HepG2 (cell line): ENCODE results near the gene MBLAC1. TPM values are rescaled to one million over a fixed set of nuclear protein-coding genes. Genes with fewer than 3 reads are reported as not detected.

Source experiments
- ATF2 ChIP-seq: sonication (generic); formaldehyde crosslinking; IDR thresholded peaks from 2 replicates; pipeline ENCODE4 v1.4.0; 2020; ENCODE audit warnings: missing genetic modification reagents
- ATF7-NPFF ChIP-seq: sonication (generic); formaldehyde crosslinking; IDR thresholded peaks from 2 replicates; pipeline ENCODE4 v1.8.1; 2023; ENCODE audit warnings: mild to moderate bottlenecking, low read depth, missing genetic modification reagents, moderate library complexity
- BHLHE40 ChIP-seq: IDR thresholded peaks from 2 replicates; pipeline ENCODE4 v1.6.1; 2011; ENCODE audit warnings: low read length, improper control_type of control experiment
- GATA4 ChIP-seq: sonication (generic); IDR thresholded peaks from 2 replicates; pipeline ENCODE4 v1.6.1; 2016; ENCODE audit warnings: antibody characterized with exemption, low read depth, borderline replicate concordance
- GMEB1 ChIP-seq: sonication (generic); formaldehyde crosslinking; IDR thresholded peaks from 2 replicates; pipeline ENCODE4 v1.5.1; 2020; ENCODE audit warnings: missing genetic modification reagents, mild to moderate bottlenecking, borderline replicate concordance
- MED1 ChIP-seq: sonication (generic); formaldehyde crosslinking; IDR thresholded peaks from 2 replicates; pipeline ENCODE4 v1.4.0; 2020; ENCODE audit warnings: missing genetic modification reagents
- MXI1 ChIP-seq: IDR thresholded peaks from 3 replicates; pipeline ENCODE4 v1.6.1; 2012; ENCODE audit warnings: low read depth, low read length, inconsistent platforms, borderline replicate concordance
- NCOA1 ChIP-seq: sonication (generic); formaldehyde crosslinking; IDR thresholded peaks from 2 replicates; pipeline ENCODE4 v1.9.0; 2021; ENCODE audit warnings: missing genetic modification reagents
- NFAT5 ChIP-seq: sonication (generic); formaldehyde crosslinking; IDR thresholded peaks from 2 replicates; pipeline ENCODE4 v1.4.0; 2020; ENCODE audit warnings: missing genetic modification reagents
- PHF8 ChIP-seq: sonication (generic); formaldehyde crosslinking; IDR thresholded peaks from 2 replicates; pipeline ENCODE4 v1.5.0; 2020; ENCODE audit warnings: missing genetic modification reagents
- SALL2 ChIP-seq: sonication (generic); formaldehyde crosslinking; IDR thresholded peaks from 2 replicates; pipeline ENCODE4 v1.8.1; 2023; ENCODE audit warnings: mild to moderate bottlenecking, missing genetic modification reagents, inconsistent platforms
- SMAD1 ChIP-seq: sonication (generic); formaldehyde crosslinking; IDR thresholded peaks from 2 replicates; pipeline ENCODE4 v1.4.0; 2020; ENCODE audit warnings: missing genetic modification reagents, low read depth, mild to moderate bottlenecking, borderline replicate concordance
- TFDP2 ChIP-seq: sonication (generic); formaldehyde crosslinking; IDR thresholded peaks from 2 replicates; pipeline ENCODE4 v1.4.0; 2020; ENCODE audit warnings: missing genetic modification reagents
- ZBTB3 ChIP-seq: sonication (generic); formaldehyde crosslinking; IDR thresholded peaks from 2 replicates; pipeline ENCODE4 v1.4.0; 2020; ENCODE audit warnings: low read depth, mild to moderate bottlenecking, moderate library complexity, missing genetic modification reagents, borderline replicate concordance
- ZNF276 ChIP-seq: sonication (generic); formaldehyde crosslinking; IDR thresholded peaks from 2 replicates; pipeline ENCODE4 v1.4.0; 2020; ENCODE audit warnings: mild to moderate bottlenecking, low read depth, missing genetic modification reagents
- ZNF382 ChIP-seq: sonication (generic); formaldehyde crosslinking; IDR thresholded peaks from 2 replicates; pipeline ENCODE4 v1.5.0; 2020; ENCODE audit warnings: missing genetic modification reagents, mild to moderate bottlenecking, borderline replicate concordance
- ZNF44 ChIP-seq: sonication (generic); formaldehyde crosslinking; IDR thresholded peaks from 2 replicates; pipeline ENCODE4 v1.5.1; 2020; ENCODE audit warnings: mild to moderate bottlenecking, missing genetic modification reagents
- ZSCAN30 ChIP-seq: sonication (generic); formaldehyde crosslinking; IDR thresholded peaks from 2 replicates; pipeline ENCODE4 v1.5.0; 2020; ENCODE audit warnings: mild to moderate bottlenecking, missing genetic modification reagents
- polyA plus RNA-seq, 8 experiments: library from polyadenylated mRNA; depleted of rRNA in 3 of 8; stranded (reverse) in 7 of 8; unstranded in 1 of 8; fragments of >200 nt; fragmentation: Illumina TruSeq in 4 of 8; extraction: Trizol in 4 of 8; gene quantifications; 2 replicates each; pipeline versions ENCODE4 v1.2.1 to v1.2.3, GENCODE V29; 2011 to 2016; ENCODE audit warnings: low read depth in 4 of 8, missing spikeins in 1 of 8, mixed read lengths in 1 of 8; ENCODE audit not compliant: insufficient read depth in 1 of 8
- total RNA-seq, 5 experiments: library from RNA; depleted of rRNA; stranded (reverse); fragments of >200 nt; fragmentation: Illumina TruSeq; extraction: Trizol; gene quantifications; 2 replicates each; pipeline ENCODE4 v1.2.3, GENCODE V29; 2016; ENCODE audit warnings: low read depth in 1 of 5

MBLAC1 gene
- total and polyA plus RNA-seq, 2 of the 13 experiments (the other 11 are each of a cell fraction or from before 2014, with no cell fraction given): 0.79 to 2.1 TPM

- no peak for TF ChIP-seq GMEB1
- TF ChIP-seq ZNF44 (CRISPR knock-in tag): no peak
- no peak for TF ChIP-seq GATA4
- TF ChIP-seq ZNF276: peak; percentile 72; the same call in 1 of the 2 replicates
- TF ChIP-seq PHF8 (CRISPR knock-in tag): peak; percentile 53; the same call in 1 of the 2 replicates
- peak; percentile 85; the same call in 1 of the 2 replicates for TF ChIP-seq SALL2 (CRISPR knock-in tag)
- no peak for TF ChIP-seq NCOA1 (CRISPR knock-in tag)
- TF ChIP-seq BHLHE40: peak; percentile 33; the same call in 1 of the 2 replicates
- TF ChIP-seq SMAD1: no peak; the same call in 1 of the 2 replicates
- TF ChIP-seq MXI1: peak; percentile 97
- no peak for TF ChIP-seq NFAT5
- peak; percentile 77 for TF ChIP-seq MED1 (CRISPR knock-in tag)
- TF ChIP-seq ZSCAN30: 0 out of 2 replicates have a peak, but pooled peaks have one; percentile 4
- TF ChIP-seq ATF7-NPFF (CRISPR knock-in tag): peak; percentile 75
- peak; percentile 89 for TF ChIP-seq TFDP2 (CRISPR knock-in tag)
- TF ChIP-seq ZBTB3: peak; percentile 30; the same call in 1 of the 2 replicates
- peak; percentile 27; the same call in 1 of the 2 replicates for TF ChIP-seq ATF2
- no peak for TF ChIP-seq ZNF382
These were observed 26.2 kb upstream of the MBLAC1 start (continued) for GRCh38 chr7:100100420-100101015.
